H1 (cell line): ENCODE results near the gene HIVEP3. TPM values are rescaled to one million over a fixed set of nuclear protein-coding genes. Genes with fewer than 3 reads are reported as not detected.

ENCODE experiments used
- CTCF ChIA-PET: fragments of 300-600 bp; sonication (Branson Sonifier 250); formaldehyde crosslinking; loops from one replicate; lab custom pipeline; 2021; ENCODE audit not compliant: partially characterized antibody; lab: Charles Lee
- POLR2A ChIA-PET: fragments of 300-600 bp; sonication (Branson Sonifier 250); formaldehyde crosslinking; loops from one replicate; lab custom pipeline; 2021; ENCODE audit warnings: inconsistent platforms; ENCODE audit not compliant: partially characterized antibody; lab: Charles Lee
- DNase-seq, 2 experiments: peaks; one replicate each; pipeline versions ENCODE4 v3.0.0 to v3.0.0-alpha.2; 2010 to 2022; ENCODE audit warnings: low spot score in 2 of 2, low read depth in 1 of 2, mixed read lengths in 1 of 2
- FAIRE-seq: peaks from 2 replicates; lab custom pipeline; 2011; peaks lifted over from hg19 to GRCh38; lab: Jason Lieb, UNC
- H2AFZ ChIP-seq: 2 replicates; pipeline ENCODE4 v1.8.1; 2012; ENCODE audit warnings: low read length, inconsistent platforms
- H2AK5ac ChIP-seq: 2 replicates; pipeline ENCODE4 v1.6.1; 2013; ENCODE audit warnings: low read depth, low read length
- H2BK120ac ChIP-seq: replicated peaks from 2 replicates; pipeline ENCODE3; 2013; ENCODE audit warnings: low read depth, low read length, inconsistent platforms
- H2BK12ac ChIP-seq: 2 replicates; pipeline ENCODE4 v1.6.1; 2013; ENCODE audit warnings: low read depth, low read length
- H2BK15ac ChIP-seq: 2 replicates; pipeline ENCODE4 v1.6.1; 2013; ENCODE audit warnings: low read length
- H2BK20ac ChIP-seq: 2 replicates; pipeline ENCODE4 v1.6.1; 2013; ENCODE audit warnings: low read length
- H2BK5ac ChIP-seq: 2 replicates; pipeline ENCODE4 v1.6.1; 2013; ENCODE audit warnings: low read depth, low read length
- H3K14ac ChIP-seq: 2 replicates; pipeline ENCODE4 v1.6.1; 2013; ENCODE audit warnings: inconsistent platforms; ENCODE audit not compliant: insufficient read length
- H3K18ac ChIP-seq: 2 replicates; pipeline ENCODE4 v1.6.1; 2013; ENCODE audit warnings: low read length; ENCODE audit errors: extremely low read depth
- H3K23ac ChIP-seq: 2 replicates; pipeline ENCODE4 v1.6.1; 2013; ENCODE audit warnings: inconsistent platforms; ENCODE audit not compliant: insufficient read length
- H3K23me2 ChIP-seq: 2 replicates; pipeline ENCODE4 v1.6.1; 2013; ENCODE audit warnings: low read depth, low read length
- H3K27ac ChIP-seq: 2 replicates; pipeline ENCODE4 v1.6.1; 2011; ENCODE audit warnings: low read depth, low read length, inconsistent platforms
- H3K27me3 ChIP-seq, 4 experiments: replicated peaks in 1 of 4; 1 replicate in 1 of 4; 2 replicates in 3 of 4; pipeline versions ENCODE4 v1.6.1 to v1.8.1; 2011 to 2013; ENCODE audit warnings: low read length in 3 of 4, mild to moderate bottlenecking in 3 of 4, inconsistent platforms in 2 of 4, mixed read lengths in 2 of 4, moderate library complexity in 1 of 4; ENCODE audit not compliant: control insufficient read depth in 3 of 4, insufficient read depth in 3 of 4; ENCODE audit errors: extremely low read depth in 1 of 4
- H3K36me3 ChIP-seq, 4 experiments: 2 replicates each; pipeline versions ENCODE4 v1.6.1 to v1.8.1; 2011 to 2013; ENCODE audit warnings: mild to moderate bottlenecking in 4 of 4, low read length in 3 of 4, moderate library complexity in 2 of 4, control low read depth in 1 of 4, inconsistent platforms in 1 of 4; ENCODE audit not compliant: insufficient read depth in 4 of 4, control insufficient read depth in 2 of 4
- H3K4ac ChIP-seq: replicated peaks from 2 replicates; pipeline ENCODE3; 2013; ENCODE audit warnings: low read length, low read depth, mixed read lengths, inconsistent platforms; ENCODE audit not compliant: insufficient read length
- H3K4me1 ChIP-seq, 4 experiments: replicated peaks in 1 of 4; 1 replicate in 1 of 4; 2 replicates in 3 of 4; pipeline versions ENCODE4 v1.6.1 to v1.8.1; 2011 to 2013; ENCODE audit warnings: low read length in 3 of 4, inconsistent platforms in 2 of 4, mixed read lengths in 1 of 4; ENCODE audit not compliant: insufficient read depth in 4 of 4, control insufficient read depth in 3 of 4
- H3K4me2 ChIP-seq, 2 experiments: 2 replicates each; pipeline versions ENCODE4 v1.6.1 to v1.8.1; 2011 to 2013; ENCODE audit warnings: low read depth in 2 of 2, low read length in 2 of 2, control low read depth in 1 of 2, inconsistent platforms in 1 of 2, mild to moderate bottlenecking in 1 of 2; ENCODE audit not compliant: insufficient read depth in 1 of 2
- H3K4me3 ChIP-seq, 4 experiments: fragments of 200-600, 300-600 bp in 1 of 4; sonication (generic), shearing (Covaris generic), sonication (Bioruptor Twin) in 1 of 4; 2 replicates each; pipeline versions ENCODE4 v1.5.1 to v1.8.1; 2011 to 2016; ENCODE audit warnings: low read length in 4 of 4, low read depth in 3 of 4, control low read depth in 2 of 4, inconsistent platforms in 2 of 4, mild to moderate bottlenecking in 2 of 4, mixed read lengths in 1 of 4, moderate library complexity in 1 of 4; ENCODE audit not compliant: insufficient read depth in 2 of 4; ENCODE audit errors: extremely low read depth in 1 of 4
- H3K56ac ChIP-seq: replicated peaks from 2 replicates; pipeline ENCODE3; 2013; ENCODE audit warnings: low read depth, mild to moderate bottlenecking, mixed read lengths, low read length, inconsistent platforms; ENCODE audit not compliant: insufficient read length
- H3K79me1 ChIP-seq: 2 replicates; pipeline ENCODE4 v1.6.1; 2013; ENCODE audit warnings: low read depth, low read length, control low read depth
- H3K79me2 ChIP-seq, 2 experiments: 2 replicates each; pipeline versions ENCODE4 v1.6.1 to v1.8.1; 2012 to 2013; ENCODE audit warnings: low read length in 2 of 2, mild to moderate bottlenecking in 2 of 2, inconsistent platforms in 1 of 2; ENCODE audit not compliant: insufficient read depth in 2 of 2, control insufficient read depth in 1 of 2
- H3K9ac ChIP-seq, 4 experiments: replicated peaks in 1 of 4; 1 replicate in 1 of 4; 2 replicates in 3 of 4; pipeline versions ENCODE4 v1.6.1 to v1.8.1; 2011 to 2013; ENCODE audit warnings: low read depth in 3 of 4, low read length in 3 of 4, control low read depth in 2 of 4, mild to moderate bottlenecking in 2 of 4, moderate library complexity in 2 of 4, inconsistent platforms in 1 of 4; ENCODE audit errors: extremely low read depth in 1 of 4
- H3K9me3 ChIP-seq, 2 experiments: 2 replicates each; pipeline versions ENCODE4 v1.6.1 to v1.8.1; 2012 to 2013; ENCODE audit warnings: mild to moderate bottlenecking in 2 of 2, moderate library complexity in 2 of 2, control low read depth in 1 of 2, inconsistent platforms in 1 of 2, low read depth in 1 of 2, low read length in 1 of 2, mixed read lengths in 1 of 2; ENCODE audit not compliant: insufficient read depth in 2 of 2
- H4K20me1 ChIP-seq, 2 experiments: replicated peaks in 1 of 2; 2 replicates each; pipeline versions ENCODE3 to v1.8.1; 2011 to 2013; ENCODE audit warnings: inconsistent platforms in 2 of 2, low read length in 2 of 2, mild to moderate bottlenecking in 1 of 2; ENCODE audit not compliant: insufficient read depth in 2 of 2, control insufficient read depth in 1 of 2
- H4K5ac ChIP-seq: 2 replicates; pipeline ENCODE4 v1.6.1; 2013; ENCODE audit warnings: low read length, low read depth, mixed read lengths, inconsistent platforms; ENCODE audit not compliant: insufficient read length
- H4K8ac ChIP-seq: 2 replicates; pipeline ENCODE4 v1.8.0; 2013; ENCODE audit warnings: mild to moderate bottlenecking, moderate library complexity, low read length, inconsistent platforms; ENCODE audit not compliant: insufficient read depth; ENCODE audit errors: extremely low read depth
- H4K91ac ChIP-seq: replicated peaks from 2 replicates; pipeline ENCODE3; 2013; ENCODE audit warnings: low read length, mixed read lengths, inconsistent platforms; ENCODE audit not compliant: insufficient read length
- BACH1 ChIP-seq: IDR thresholded peaks from 2 replicates; pipeline ENCODE4 v1.6.1; 2012; ENCODE audit warnings: low read length, improper control_type of control experiment
- HDAC6 ChIP-seq: IDR thresholded peaks from one replicate; pipeline ENCODE4 v1.7.1; 2012; ENCODE audit warnings: low read depth, mild to moderate bottlenecking, inconsistent platforms, low read length, moderate library complexity
- JUN ChIP-seq: IDR thresholded peaks from 2 replicates; pipeline ENCODE4 v1.6.1; 2011; ENCODE audit warnings: low read depth, mild to moderate bottlenecking, improper control_type of control experiment, low read length
- RBBP5 ChIP-seq: IDR thresholded peaks from 2 replicates; pipeline ENCODE4 v1.7.1; 2012; ENCODE audit warnings: low read depth, mild to moderate bottlenecking, inconsistent platforms, low read length, moderate library complexity, borderline replicate concordance
- polyA plus RNA-seq, 7 experiments: library from polyadenylated mRNA; depleted of rRNA in 3 of 7; stranded (reverse) in 5 of 7; unstranded in 2 of 7; fragments of >200 nt in 5 of 7; fragments of 200-250 nt in 2 of 7; gene quantifications; 1 replicate in 5 of 7; 2 replicates in 1 of 7; 4 replicates in 1 of 7; pipeline versions ENCODE4 v1.2.1 to v1.2.3, GENCODE V29; 2011 to 2013; ENCODE audit warnings: missing spikeins in 2 of 7, mixed read lengths in 2 of 7
- total RNA-seq: library from RNA; stranded (reverse); fragmentation: NEBNext Ultra II Directional; extraction: Animal tissue kit (Norgen Biotek cat#: 25700); gene quantifications from 2 replicates; pipeline ENCODE4 v1.2.1, GENCODE V29; 2021

Gene HIVEP3
- total and polyA plus RNA-seq, 2 of the 8 experiments (the other 6 are each of a cell fraction or from before 2014, with no cell fraction given), result 0.24 to 0.69 TPM

- H2AK5ac ChIP-seq, result no peak overlapping the region
- H2BK120ac ChIP-seq, result no peak overlapping the region
- FAIRE-seq (no peak), DNase-seq (no peak)
- H2BK15ac ChIP-seq, result no peak overlapping the region
- H3K27me3 ChIP-seq, result no peaks in the 10 kb centered on the region
- no peak overlapping the region for H3K27ac ChIP-seq
- H3K56ac ChIP-seq, result no peak overlapping the region
- no peak overlapping the region for H3K18ac ChIP-seq
- TF ChIP-seq RBBP5 (no peak), BACH1 (no peak), JUN (no peak), HDAC6 (no peak)
- H3K9ac ChIP-seq, result no peak overlapping the region
- H2AFZ ChIP-seq, result no peak overlapping the region; the same call in 1 of the 2 replicates
- no peak overlapping the region for H3K4ac ChIP-seq
- H4K5ac ChIP-seq, result no peak overlapping the region
- ChIA-PET POLR2A (interaction anchor here (2.7 kb wide), 1 partner anchor 9 kb away, joined by 9 read pairs; no protein-coding TSS in a partner anchor), CTCF (no interaction called here)
- H4K91ac ChIP-seq, result no peak overlapping the region
- no peak overlapping the region for H2BK5ac ChIP-seq
- no peaks in the 10 kb centered on the region for H4K20me1 ChIP-seq
- no peak overlapping the region for H4K8ac ChIP-seq
- H3K79me2 ChIP-seq, result no peaks in the 10 kb centered on the region
- no peak overlapping the region for H3K4me2 ChIP-seq
- H2BK20ac ChIP-seq, result no peak overlapping the region
- H3K14ac ChIP-seq, result no peak overlapping the region
- no peak overlapping the region for H3K4me3 ChIP-seq
- no peak overlapping the region for H2BK12ac ChIP-seq
- no peaks in the 10 kb centered on the region for H3K36me3 ChIP-seq
- H3K79me1 ChIP-seq, result no peaks in the 10 kb centered on the region
- no peaks in the 10 kb centered on the region for H3K9me3 ChIP-seq
- no peaks in the 10 kb centered on the region; the same call in 1 of the 2 replicates for H3K23me2 ChIP-seq
- no peak overlapping the region for H3K23ac ChIP-seq
- H3K4me1 ChIP-seq, result peaks cover 0 to 3% (median 0%) of the 10 kb centered on the region in 4 experiments; a peak in 3 of 7 replicates
Measured at GRCh38 chr1:41882486-41882885, 36.2 kb downstream of the HIVEP3 start.
